GM21529 (cell line): ENCODE data around the gene LDB3.
"Not testable (repeated sequence)": the region's sequence is repeated elsewhere in the genome, so short reads cannot be mapped to it uniquely, and the experiment has no call there.

Experiments used
- ATAC-seq: cut with Tn5 transposase; IDR thresholded peaks from one replicate; pipeline ENCODE4 v1.9.1; 2021; ENCODE audit not compliant: unreplicated experiment

LDB3 gene

GRCh38 chr10:86726677-86726999 lies 58.3 kb downstream of the LDB3 start:
- no peak for ATAC-seq

DNA sequence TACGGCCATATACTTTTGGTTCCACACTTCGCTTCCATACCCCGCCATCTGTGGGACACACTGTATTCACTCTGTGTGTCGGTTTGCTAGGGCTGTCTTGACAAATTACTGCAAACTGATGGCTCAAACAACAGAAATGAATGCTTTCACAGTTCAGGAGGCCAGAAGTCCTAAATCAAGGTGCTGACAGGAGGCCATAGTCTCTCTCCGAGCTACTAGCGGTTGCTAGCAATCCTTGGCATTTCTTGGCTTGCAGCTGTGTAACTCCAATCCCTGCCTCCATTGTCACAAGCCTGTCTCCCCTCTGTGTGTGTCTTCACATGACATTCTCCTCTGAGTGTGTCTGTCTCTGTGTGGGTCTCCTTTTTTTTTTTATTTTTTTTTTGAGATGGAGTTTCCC lies 59.2 kb downstream of the LDB3 start:
- no peak for ATAC-seq

- ATAC-seq, result no peak
These were observed 59.7 kb downstream of the LDB3 start for GRCh38 chr10:86728056-86728455.

DNA sequence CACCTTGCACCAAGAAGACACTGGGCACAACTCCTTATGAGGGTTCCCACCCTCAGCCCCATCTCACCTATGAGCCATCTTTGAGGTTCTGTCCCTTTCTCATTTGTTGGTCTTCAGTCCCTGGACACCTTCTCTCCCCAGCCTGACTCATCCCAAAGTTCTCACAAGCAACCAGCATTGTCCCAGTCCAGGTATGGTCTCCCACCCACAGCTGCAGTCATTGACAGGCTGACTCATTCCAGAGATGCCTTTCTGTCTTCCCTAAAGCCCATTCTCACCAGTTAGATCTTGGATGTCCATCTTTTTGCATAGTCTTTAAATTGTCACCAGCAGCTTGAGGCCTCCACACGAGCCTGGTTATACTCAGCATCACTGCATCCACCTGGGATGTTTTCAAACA lies 61.4 kb downstream of the LDB3 start:
- no peak for ATAC-seq

DNA sequence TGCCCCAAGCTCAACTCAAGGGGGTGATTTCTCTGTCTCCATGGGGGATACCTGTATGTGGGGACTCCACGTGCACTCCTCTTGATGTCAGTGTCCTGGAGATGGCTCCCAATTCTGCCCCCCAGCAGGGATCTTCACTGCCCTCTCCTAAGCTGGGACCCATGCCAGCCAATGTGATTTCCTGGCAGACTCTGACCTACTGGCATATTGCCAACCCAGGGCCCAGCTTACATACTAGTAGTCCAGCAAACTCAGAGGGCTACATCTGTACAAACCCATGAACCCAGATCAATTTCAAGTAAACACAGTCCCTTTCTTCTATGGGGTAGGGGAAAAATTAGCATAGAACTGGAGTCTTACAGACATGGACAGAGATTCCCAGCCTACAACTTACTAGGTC lies 61.9 kb downstream of the LDB3 start:
- ATAC-seq, result no peak

GRCh38 chr10:86732771-86733170 lies 64.5 kb downstream of the LDB3 start:
- no peak for ATAC-seq

DNA sequence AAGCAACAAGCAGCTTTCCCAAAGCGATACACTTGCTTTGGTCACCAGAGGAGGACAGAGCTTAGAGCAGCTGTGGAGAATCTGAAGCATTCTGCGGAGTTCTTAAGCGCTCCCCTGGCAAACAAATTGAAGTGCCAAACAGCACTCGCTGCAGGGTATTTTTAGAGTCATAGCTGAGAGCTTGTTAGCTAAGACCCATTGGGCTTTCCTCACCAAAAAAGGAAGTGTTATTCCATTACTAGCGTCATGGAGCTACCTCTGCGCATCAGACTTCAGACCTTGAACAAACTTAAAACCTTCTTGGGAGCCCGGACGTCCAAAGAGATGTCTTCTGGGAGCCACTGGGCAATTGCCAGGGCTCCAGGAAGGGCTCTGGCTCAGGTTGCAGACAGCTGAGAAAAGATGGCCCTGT lies 65.0 kb downstream of the LDB3 start:
- no peak for ATAC-seq

DNA sequence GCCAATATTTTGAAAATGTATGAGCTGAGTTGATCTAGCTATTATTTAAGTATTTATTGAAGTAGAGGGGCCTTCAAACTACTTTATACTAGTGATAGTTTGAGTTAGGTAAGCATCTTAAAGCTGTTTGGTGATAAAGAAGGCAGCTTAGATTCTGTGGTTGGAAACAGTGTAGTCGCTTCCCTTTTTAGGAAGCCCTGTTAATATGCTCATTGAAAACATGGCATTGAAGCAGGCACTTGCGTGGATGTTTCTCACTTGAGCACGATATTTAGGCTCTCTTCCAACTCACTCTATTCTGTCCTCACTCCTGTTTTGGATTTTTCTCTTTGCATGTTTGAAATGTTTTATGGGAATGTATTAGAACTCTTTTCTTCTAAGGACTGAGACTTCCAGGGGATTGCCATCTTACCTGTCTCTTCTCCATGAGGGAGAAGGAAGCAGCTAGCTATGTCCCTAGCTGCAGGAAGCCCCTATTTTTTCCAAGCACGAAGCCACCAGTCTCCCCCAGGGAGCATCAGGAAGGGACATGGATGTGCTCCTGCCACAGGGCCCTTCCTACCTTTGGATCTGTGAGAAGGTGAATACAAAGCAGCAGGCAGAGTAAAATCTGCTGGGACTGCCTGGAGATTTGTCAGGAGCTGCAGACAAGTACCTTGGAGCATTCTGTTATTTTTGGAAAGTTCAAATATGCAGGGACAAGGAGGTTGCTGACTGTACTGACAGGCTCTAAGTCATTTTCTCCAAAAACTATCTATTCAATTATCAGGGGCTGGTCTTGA lies 66.1 kb downstream of the LDB3 start:
- no peak for ATAC-seq

GRCh38 chr10:86735278-86735677 lies 67.0 kb downstream of the LDB3 start:
- ATAC-seq, result not testable (repeated sequence)

DNA sequence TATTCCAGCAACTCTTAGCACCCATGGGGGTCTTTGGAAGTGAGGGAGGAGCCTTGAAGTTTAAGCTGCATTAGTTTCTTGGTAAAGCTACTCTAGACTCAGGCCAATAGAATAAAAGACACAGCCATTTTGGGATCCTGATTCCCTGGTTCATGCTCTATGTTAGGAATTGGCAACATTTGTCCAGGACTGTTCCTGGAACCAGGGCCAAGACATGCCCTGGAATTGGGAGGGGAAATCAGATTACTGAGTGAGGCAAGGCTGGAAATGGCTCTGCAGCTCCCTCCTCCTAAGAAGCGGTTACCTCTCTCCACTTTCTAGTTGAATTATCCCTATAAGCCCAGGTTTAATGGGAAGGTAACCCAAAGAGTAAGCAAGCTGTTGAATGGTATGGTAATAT lies 73.9 kb downstream of the LDB3 start:
- no peak for ATAC-seq

- no peak for ATAC-seq
These were observed 75.9 kb downstream of the LDB3 start for GRCh38 chr10:86744067-86744725.

DNA sequence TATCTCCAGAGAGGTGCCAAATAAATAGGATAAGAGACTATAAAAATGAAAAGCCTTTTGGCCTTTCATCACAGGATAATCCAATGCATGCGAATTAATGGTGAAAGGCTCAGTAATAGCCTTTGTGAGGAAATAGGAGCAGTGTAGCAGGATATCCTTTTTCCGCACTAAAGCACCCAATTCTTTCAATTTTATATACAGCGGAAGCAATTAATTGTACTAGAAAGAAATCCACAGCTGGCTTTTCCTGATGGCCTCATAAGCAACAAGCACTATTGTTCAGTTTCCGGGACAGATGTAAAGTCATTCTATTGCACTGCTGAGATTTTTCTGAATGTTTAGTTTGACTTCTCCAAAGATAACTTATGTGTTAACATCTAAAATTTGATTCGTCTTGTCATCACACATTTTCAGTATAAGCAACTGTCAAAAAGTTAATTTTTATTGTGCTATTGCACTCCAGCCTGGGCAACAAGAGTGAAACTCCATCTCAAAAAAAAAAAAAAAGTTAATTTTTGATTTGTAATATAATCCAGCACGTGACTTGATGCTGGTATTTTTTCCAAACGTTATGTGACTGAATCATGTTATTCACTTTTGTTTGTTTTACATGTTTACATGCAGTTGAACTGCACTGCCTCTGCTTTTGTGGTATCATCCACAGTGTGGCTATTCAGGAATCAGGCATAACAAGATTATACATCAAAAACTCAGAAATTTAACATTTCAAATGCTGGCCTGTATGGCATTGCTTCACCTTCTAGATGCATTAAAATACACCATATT lies 79.7 kb downstream of the LDB3 start:
- no peak for ATAC-seq

GRCh38 chr10:86749854-86750253 lies 81.5 kb downstream of the LDB3 start:
- ATAC-seq, result no peak

GRCh38 chr10:86751477-86751876 lies 83.2 kb downstream of the LDB3 start:
- no peak for ATAC-seq

GRCh38 chr10:86752311-86752710 lies 84.0 kb downstream of the LDB3 start:
- ATAC-seq, result no peak

GRCh38 chr10:86753051-86753450 lies 84.7 kb downstream of the LDB3 start:
- ATAC-seq, result no peak

DNA sequence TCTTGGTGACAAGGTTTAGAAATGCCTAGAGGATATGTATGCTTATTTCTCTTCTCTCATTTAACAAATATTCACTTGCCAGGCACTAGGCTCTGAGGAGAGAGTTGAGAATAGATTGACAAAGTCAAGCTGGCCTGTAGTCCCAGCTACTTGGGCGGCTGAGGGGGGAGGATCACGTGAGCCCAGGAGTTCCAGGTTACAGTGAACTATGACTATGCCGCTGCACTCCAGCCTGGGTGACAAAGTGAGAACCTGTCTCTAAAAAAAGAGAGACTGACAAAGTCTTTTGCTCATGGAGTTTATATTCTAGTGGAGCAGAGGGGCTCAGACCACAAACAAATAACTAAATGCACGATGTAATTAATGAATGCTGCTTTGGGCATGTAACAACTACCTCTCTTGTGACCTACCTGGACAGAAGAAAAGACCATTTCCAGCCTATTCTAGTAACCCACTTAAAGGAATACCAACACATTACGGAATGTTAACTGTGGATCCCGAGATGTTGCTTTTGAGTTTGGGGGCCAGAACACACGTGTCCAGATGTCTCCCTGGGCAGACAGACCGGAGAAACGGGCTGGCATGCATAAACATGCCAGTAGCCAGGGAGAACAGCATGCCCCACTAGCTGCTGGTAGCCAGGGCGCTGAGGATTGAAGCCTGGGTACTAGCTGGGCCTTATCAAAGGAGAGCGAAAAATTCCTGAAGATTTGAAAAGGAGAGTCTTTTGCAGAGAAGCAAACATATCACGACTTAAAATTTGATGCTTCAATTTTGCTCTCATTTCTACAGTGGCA lies 85.5 kb downstream of the LDB3 start:
- ATAC-seq, result no peak

DNA sequence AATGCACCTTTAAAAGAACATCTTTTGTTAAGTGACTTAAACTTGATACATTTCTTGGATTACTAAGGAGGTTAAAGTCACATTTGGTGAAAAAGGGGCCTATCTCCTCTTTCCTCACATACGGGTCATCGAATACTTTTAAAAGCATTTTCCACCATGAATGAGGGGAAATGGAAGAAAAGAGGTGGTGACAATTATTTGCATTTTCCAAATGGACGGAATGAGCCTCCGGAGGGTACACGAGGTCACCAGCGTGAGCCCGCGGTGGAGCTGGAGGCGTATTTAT lies 87.1 kb downstream of the LDB3 start:
- ATAC-seq, result no peak

GRCh38 chr10:86755740-86756510 lies 87.6 kb downstream of the LDB3 start:
- peak; percentile 71 for ATAC-seq

GRCh38 chr10:86756511-86757112 lies 88.3 kb downstream of the LDB3 start, which contains the start of gene BMPR1A:
Gene BMPR1A (plus strand): TSS chr10:86756619. CDS start chr10:86876019, 119,400 bp downstream.
- ATAC-seq, result peak; percentile 37
